DOHH2 (cell line): ENCODE measurements around the gene GPR143.

ENCODE experiments used
- H3F3A ChIP-seq: fragments of 200-600 bp; sonication (generic), shearing (Covaris generic); 2 replicates; pipeline ENCODE4 v1.6.0; 2016; ENCODE audit warnings: antibody characterized with exemption, mild to moderate bottlenecking; ENCODE audit not compliant: control insufficient read depth, insufficient read depth
- H3K27ac ChIP-seq: fragments of 200-600 bp; sonication (generic); 2 replicates; pipeline ENCODE4 v1.5.1; 2014; ENCODE audit warnings: low read depth, mild to moderate bottlenecking, low read length, moderate library complexity
- H3K27me3 ChIP-seq: fragments of 200-600 bp; sonication (generic); 2 replicates; pipeline ENCODE4 v1.6.1; 2014; ENCODE audit warnings: mild to moderate bottlenecking, low read length, mixed read lengths; ENCODE audit not compliant: control insufficient read depth
- H3K36me3 ChIP-seq: fragments of 200-600 bp; sonication (generic); 2 replicates; pipeline ENCODE4 v1.6.1; 2014; ENCODE audit warnings: mild to moderate bottlenecking, low read length, moderate library complexity, mixed read lengths; ENCODE audit not compliant: control insufficient read depth
- H3K4me1 ChIP-seq: fragments of 200-600 bp; sonication (generic); 2 replicates; pipeline ENCODE4 v1.6.1; 2014; ENCODE audit warnings: mild to moderate bottlenecking, low read length, mixed read lengths; ENCODE audit not compliant: control insufficient read depth
- H3K4me2 ChIP-seq: fragments of 200-600 bp; sonication (generic); 2 replicates; pipeline ENCODE4 v1.6.0; 2014; ENCODE audit warnings: mild to moderate bottlenecking, low read length, moderate library complexity
- H3K4me3 ChIP-seq: fragments of 200-600 bp; sonication (generic); 2 replicates; pipeline ENCODE4 v1.5.1; 2014; ENCODE audit warnings: mild to moderate bottlenecking, low read length, mixed read lengths
- H3K79me2 ChIP-seq: fragments of 200-600 bp; sonication (generic); 2 replicates; pipeline ENCODE4 v1.6.1; 2014; ENCODE audit warnings: mild to moderate bottlenecking, low read length, mixed read lengths; ENCODE audit not compliant: control insufficient read depth
- H3K9me2 ChIP-seq: fragments of 200-600 bp; sonication (generic); replicated peaks from 2 replicates; pipeline ENCODE4 v1.6.1; 2014; ENCODE audit warnings: mild to moderate bottlenecking, low read length, mixed read lengths; ENCODE audit not compliant: control insufficient read depth
- H3K9me3 ChIP-seq: fragments of 200-600 bp; sonication (generic); 2 replicates; pipeline ENCODE4 v1.6.1; 2014; ENCODE audit warnings: antibody characterized with exemption, low read length, mixed read lengths; ENCODE audit not compliant: control insufficient read depth, insufficient read depth
- H4K20me1 ChIP-seq: fragments of 200-600 bp; sonication (generic); 2 replicates; pipeline ENCODE4 v1.6.0; 2014; ENCODE audit warnings: low read depth, mild to moderate bottlenecking, antibody characterized with exemption, low read length, moderate library complexity; ENCODE audit not compliant: control insufficient read depth, insufficient read depth
- CTCF ChIP-seq: fragments of 200-600 bp; sonication (generic); IDR thresholded peaks from one replicate; pipeline ENCODE4 v1.5.1; 2014; ENCODE audit warnings: antibody characterized with exemption, mild to moderate bottlenecking, low read depth, low read length; ENCODE audit not compliant: poor library complexity, severe bottlenecking
- EZH2phosphoT487 ChIP-seq: fragments of 200-600 bp; sonication (generic); IDR thresholded peaks from 2 replicates; pipeline ENCODE4 v1.6.1; 2017; ENCODE audit warnings: borderline replicate concordance, mild to moderate bottlenecking, antibody characterized with exemption, low read length, moderate library complexity, mixed read lengths

Gene GPR143

DNA sequence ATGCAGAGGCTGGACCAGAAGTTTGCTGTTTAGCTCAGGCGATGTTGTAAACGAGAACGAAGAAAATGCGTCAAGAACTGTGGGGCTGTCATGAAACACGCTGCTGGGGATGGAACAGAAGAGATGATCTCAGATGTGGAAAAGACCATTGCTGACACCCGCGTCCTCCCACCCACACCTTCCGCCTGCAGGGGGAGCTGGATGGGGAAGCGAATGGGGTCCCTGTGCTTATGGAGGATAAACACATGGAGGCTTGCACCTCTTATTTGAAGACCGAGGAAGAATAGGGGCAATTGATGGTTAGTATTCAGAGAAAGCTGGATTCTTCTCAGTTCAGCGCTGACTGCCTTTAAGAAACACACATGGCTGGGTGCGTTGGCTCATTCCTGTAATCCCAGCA is 63.9 kb downstream of the GPR143 start:
- Histone ChIP-seq H3K4me2 (no peak overlapping the region), H3K9me2 (no peaks in the 10 kb centered on the region), H3K36me3 (no peaks in the 10 kb centered on the region), H3K27ac (no peak overlapping the region), H3F3A (no peaks in the 10 kb centered on the region), H3K27me3 (no peaks in the 10 kb centered on the region), H4K20me1 (no peaks in the 10 kb centered on the region), H3K4me1 (no peaks in the 10 kb centered on the region), H3K9me3 (no peaks in the 10 kb centered on the region), H3K4me3 (no peak overlapping the region), H3K79me2 (no peaks in the 10 kb centered on the region)
- no peak for TF ChIP-seq EZH2phosphoT487
- no peak for TF ChIP-seq CTCF

DNA sequence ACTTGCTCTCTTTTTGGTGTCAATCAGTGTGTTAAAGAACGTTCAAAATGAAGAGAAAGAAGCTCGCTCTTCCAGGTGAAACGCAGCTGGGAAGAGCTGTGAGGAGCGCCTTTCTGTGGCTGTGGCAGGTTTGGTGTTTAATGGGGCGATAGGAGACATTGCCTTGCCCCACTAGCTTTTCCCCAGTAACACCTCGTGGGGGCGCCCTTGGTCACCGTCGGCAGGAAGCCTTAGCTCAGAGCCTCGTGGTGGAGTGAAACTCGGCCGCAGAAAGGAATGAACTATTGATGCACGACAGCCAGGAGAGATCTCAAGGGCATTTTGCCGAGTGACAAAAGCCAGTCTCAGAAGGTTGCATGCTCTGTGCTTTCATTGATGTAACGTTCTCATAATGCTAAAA is 65.1 kb downstream of the GPR143 start:
- no peaks in the 10 kb centered on the region for H3K36me3 ChIP-seq
- no peaks in the 10 kb centered on the region for H4K20me1 ChIP-seq
- no peaks in the 10 kb centered on the region for H3K27me3 ChIP-seq
- H3K9me3 ChIP-seq: no peaks in the 10 kb centered on the region
- no peaks in the 10 kb centered on the region for H3K4me1 ChIP-seq
- H3K79me2 ChIP-seq: no peaks in the 10 kb centered on the region
- no peaks in the 10 kb centered on the region for H3F3A ChIP-seq
- no peaks in the 10 kb centered on the region for H3K9me2 ChIP-seq
- no peak for TF ChIP-seq CTCF
- no peak for TF ChIP-seq EZH2phosphoT487
- no peak overlapping the region for H3K27ac ChIP-seq
- H3K4me2 ChIP-seq: no peak overlapping the region
- no peak overlapping the region for H3K4me3 ChIP-seq

DNA sequence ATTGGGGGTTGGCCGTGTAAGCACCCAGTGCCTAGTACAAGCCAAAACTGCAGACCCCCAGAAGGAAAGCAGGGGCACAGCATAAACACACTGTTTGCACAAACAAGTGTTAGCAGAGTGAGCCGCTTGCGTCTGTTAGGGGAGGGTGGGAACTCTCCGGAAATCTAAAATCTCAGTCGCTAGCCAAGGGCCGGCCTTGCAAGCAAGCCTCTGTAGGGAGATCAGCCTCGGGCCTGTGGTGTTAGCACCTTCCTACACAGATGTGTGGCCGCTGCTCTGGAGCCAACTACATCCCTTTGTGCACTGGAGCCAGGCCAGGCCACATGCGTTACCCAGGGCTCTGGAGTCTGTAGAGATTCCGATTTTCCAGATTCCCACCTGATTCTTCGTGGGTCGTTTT is 67.1 kb downstream of the GPR143 start:
- no peak for TF ChIP-seq EZH2phosphoT487
- TF ChIP-seq CTCF: no peak
- Histone ChIP-seq H3K79me2 (no peaks in the 10 kb centered on the region), H4K20me1 (no peaks in the 10 kb centered on the region), H3K4me2 (no peak overlapping the region), H3K27ac (no peak overlapping the region), H3K4me1 (no peaks in the 10 kb centered on the region), H3K36me3 (no peaks in the 10 kb centered on the region; the same call in 1 of the 2 replicates), H3F3A (no peaks in the 10 kb centered on the region), H3K4me3 (no peak overlapping the region), H3K9me3 (no peaks in the 10 kb centered on the region), H3K27me3 (no peaks in the 10 kb centered on the region), H3K9me2 (no peaks in the 10 kb centered on the region)
